ENCODE data around the gene MLKL.

GRCh38 chr16:74637742-74638453 is 62.8 kb downstream of the MLKL start:
- TF ChIP-seq YY1 (IDR thresholded peaks at IDR 0.05; ENCODE audit: insufficient read depth, insufficient read length) (no peak), ZNF274 (IDR thresholded peaks at IDR 0.05; ENCODE audit: low read depth, low read length) (no peak), SUZ12 (IDR thresholded peaks at IDR 0.05; ENCODE audit: extremely low read depth, insufficient read depth, insufficient read length) (no peak)
